ENCODE results near the gene SCGB3A1.

DNA sequence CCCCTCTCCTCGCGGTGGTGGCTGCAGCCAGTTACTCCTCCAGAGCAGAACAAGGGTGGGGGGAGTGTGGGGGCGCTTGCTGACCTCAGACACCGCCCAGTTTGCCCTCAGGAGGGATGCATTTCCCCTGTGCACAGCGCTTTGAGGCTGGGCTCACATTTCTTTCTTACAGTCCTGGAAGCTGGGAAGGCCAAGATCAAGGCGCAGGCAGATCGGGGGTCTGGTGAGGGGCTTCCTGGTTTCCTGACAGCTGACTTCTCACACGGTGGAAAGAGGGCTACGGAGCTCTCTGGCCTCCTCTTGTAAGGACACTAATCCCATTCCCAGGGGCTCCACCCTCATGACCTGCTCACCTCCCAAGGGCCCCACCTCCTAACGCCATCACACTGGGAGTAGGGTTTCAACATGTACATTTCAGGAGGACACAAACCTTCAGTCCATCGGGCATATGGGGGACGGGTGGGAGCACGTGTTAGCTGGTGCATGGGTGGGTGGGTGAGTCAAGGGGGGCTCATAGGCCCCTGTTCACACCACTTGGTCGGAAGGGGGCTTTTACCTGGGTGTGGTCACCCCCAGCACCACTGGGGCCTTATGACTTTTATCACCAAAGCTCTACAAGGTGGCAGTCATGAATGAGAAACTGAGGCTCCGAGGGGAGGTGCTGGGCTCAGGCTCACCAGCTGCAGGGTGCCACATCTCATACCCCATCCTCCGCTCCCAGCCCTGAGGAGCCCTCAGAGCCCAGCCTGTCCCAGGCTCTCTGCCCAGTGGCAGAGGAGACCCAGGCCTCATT, 7.7 kb upstream of the SCGB3A1 start:
- TF ChIP-seq CTCF (conservative IDR thresholded peaks at IDR 0.05) (no peak), ZFX (IDR thresholded peaks at IDR 0.05) (no peak)

Data from C4-2B (cell line).